HUDEP-2 (cell line): Measurements from ENCODE around the gene SYTL2.

Experiments
- DNase-seq, 76 experiments: peaks; one replicate each; lab custom pipeline; 2025; ENCODE audit not compliant: unreplicated experiment in 76 of 76; lab: John Stamatoyannopoulos, UW

SYTL2 gene

DNA sequence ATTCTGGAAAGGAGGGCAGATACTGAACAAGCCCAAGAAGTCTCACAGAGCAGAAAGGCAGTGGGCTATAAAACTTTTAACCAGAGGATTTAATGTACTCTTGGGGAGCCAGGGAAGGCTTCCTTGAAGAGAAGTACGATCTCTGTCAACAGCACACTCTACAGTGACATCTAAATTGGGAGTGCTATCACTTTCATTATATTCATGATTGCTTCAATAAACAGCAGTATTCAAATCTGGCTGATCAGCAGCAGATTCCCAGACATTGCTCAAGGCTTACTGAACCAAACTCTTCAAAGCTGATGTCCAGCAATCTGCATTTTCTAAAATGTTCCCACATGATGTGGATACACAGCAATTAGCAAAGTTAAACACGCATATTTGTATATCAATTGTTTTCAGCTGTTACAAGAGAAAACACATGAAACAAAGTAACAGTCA lies 44.2 kb downstream of the SYTL2 start:
- no peak for DNase-seq

DNA sequence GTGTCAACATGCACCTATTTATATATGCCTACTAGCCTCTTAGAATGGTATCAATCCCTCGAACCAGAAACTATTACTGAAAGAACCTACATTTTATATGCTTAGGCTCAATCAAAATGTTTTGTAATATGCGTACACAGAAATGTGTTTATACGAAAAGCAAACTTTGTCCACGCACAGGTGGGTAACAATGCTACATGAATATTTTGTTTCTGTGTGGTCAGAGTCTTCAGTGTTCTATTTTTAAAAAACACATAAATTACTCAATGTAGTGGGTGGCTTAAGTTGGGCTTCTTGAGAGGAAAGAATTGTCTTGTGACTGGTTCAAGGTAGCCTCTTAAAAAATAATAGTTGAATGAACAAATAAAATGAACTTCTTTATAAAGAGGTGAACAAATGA lies 46.1 kb downstream of the SYTL2 start:
- DNase-seq, result no peak

DNA sequence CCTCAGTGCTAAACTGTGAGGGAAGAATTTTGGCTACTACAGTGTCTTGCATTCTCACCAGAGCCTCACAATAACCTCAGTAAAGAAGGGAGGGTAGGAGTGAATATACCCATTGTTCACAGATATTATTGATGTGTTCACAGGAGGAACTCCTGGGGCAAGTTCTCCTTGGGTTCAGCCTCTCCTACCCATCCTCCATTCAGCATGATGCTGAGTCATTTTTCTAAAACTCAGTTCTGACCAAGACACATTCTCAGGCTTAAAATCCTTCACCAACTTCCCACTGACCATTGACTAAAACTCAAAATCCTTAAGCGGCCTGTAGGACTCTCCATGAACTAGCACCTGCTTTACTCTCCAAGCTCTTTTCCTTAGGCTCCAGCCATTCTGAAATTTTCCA lies 48.7 kb downstream of the SYTL2 start:
- no peak for DNase-seq

DNA sequence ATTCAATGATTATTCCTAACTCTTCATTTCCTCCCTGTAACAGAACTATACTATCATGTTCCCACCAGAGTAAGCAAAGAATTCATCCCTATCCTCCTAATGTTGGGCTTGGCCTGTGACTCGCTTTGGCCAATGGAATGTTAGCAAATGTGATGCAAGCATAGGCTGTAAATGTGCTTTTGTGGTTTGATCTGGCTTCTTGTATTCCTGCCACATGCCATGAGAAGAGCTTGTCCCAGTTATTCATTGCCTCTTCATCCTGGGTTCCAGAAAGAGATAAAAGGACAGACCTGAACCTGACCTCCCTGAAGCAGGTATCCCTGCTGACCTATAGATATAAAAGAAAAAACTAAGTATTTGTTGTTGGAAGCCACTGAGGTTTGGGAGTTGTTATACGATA lies 51.0 kb downstream of the SYTL2 start:
- DNase-seq, result no peak

DNA sequence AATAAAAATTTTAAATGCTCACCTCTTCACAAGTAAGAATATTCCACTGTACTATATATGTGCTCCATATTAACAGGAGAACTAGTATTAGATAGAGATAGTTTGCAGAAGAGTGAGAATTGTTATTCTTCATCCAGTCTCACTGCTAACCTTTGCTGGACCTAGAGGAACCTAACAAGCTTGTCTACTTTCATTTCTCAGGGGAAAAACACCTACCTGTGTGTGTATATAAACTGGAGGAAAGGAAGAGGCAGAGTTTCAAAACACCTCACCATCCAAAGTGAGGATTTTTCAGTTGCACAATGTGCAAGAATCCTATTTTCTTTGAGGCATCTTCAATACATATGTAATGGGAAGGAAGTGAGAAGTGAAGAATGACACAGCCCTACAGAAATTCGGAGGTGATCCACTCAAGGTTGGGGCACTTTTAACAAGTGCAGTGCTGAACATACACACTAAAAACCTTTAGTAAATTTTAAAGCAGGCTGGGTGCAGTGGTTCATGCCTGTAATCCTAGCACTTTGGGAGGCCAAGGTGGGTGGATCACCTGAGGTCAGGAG lies 52.4 kb downstream of the SYTL2 start:
- no peak for DNase-seq

DNA sequence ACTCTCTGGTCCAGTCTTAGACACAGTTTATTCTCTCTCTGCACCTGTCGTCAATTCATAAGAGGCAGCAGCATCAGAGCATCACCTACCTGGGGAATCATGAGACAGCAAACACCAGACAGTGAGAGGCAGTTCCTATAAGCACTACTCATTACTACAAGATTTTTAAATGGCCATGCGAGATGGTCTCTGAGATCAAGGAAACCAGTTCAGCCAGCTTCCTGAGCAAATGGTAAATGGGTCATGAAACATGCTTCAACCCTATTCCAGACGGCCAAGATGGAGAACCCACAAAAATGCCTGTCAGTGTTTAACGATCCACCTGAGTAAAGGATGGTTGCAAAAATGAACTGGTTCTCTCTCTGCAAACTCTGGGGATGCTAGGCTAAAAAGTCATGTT lies 52.9 kb downstream of the SYTL2 start:
- DNase-seq, result no peak

DNA sequence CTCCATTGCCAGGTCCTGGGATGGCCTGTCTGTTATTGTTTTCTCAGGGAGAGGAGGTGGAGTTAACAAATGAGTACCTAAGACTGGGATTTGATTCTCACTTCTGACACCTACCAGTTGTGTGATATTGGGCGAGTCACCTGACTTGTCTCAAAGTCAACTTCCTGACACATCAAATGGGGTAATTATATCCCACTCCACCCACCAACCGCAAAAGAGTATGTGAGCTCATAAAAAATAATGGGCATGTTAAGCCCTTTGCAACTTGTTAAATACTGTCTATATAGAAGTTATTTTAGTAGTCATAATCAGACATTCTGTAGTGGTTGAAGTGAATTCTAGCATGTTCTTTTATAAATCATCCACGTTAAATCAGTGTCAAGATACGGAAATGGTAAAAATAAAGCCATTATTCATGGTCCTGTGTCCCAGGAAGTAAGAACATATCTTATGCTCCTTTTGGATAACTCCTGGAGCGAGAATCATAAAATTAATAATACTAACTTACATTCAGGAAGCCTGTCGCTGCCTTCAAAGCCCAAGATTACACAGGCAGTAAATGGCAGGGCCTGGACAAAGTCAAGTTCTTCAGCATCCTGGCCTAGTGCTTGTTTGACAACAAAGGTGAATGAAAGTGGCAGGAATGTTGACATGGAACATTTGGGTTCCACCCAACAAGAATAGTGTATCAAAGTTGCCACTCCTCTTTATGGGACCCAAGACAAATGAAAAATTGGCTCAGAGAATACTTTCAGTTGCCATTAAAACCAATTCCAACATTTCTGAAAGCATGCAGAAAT lies 54.3 kb downstream of the SYTL2 start:
- DNase-seq, result no peak

DNA sequence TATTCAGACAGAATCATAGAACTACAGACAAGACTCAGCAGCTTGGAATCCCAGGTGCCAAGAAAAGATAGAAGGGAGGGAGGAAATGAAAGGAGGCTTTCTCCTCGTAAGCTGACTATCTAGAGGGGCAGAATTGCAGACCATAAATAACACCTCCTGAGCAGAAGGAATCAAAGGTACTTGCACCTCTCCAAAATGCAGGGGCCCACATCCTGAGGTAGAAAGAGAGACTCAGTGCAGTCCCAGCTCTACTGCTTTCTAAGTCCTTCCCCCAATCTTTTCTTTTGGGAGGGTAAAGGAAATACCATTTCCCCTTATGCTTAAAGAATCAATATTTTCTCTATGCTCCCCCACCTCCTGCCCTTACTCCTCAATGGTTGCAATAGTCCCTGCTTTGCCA lies 55.2 kb downstream of the SYTL2 start:
- DNase-seq, result no peak

DNA sequence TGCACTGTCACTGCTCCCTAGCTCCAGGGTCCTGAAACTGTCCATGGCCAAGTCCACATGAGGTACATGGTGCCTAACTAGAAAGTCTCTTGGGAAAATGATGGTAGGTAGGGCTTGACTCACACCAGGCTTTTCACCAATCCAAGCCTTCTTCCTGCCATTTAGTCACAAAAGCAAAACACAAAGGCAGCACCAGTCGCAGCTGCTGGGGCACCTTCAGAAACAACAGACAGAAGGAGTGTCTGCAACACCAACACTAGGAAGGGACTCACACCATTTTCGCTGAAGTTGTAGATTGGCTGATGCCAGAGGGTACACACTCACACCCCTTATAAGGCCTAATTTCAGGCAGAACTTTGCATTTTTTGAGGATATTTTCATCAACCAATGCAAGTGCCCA lies 55.7 kb downstream of the SYTL2 start:
- DNase-seq, result no peak

DNA sequence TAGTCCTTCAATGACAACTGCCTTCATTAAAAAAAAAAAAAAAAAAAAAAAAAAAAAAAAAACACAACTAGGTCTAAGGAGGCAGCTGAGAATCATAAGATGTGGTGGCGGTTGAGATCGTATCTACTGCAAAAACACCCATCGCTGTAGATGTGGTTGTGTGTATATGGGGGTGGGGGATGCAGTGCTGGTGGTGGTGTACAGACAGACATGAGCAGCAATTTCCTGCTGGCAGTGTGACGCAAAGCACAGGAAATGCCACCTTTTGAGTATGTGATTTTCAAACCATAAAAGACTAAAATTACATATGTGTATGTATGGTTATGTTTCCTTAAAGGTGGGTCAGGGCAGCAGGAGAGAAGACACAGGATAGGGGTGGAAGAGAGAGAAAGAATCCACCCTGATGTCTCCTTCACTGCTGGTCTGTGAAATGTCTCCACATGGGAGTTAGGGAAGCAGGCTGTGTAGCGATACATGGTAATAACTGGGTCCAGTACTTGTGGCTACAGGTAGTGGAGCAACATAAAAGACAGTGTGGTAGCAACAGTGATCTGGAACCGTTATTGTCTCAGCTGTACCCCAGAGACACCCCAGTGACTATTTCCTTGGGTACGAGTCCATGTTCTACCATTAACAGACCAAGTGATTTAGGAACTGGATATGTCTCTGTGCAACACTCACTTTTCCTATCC lies 57.9 kb downstream of the SYTL2 start:
- DNase-seq, result peak in 38 of 76 experiments; percentile 2 to 69 (median 23)

DNA sequence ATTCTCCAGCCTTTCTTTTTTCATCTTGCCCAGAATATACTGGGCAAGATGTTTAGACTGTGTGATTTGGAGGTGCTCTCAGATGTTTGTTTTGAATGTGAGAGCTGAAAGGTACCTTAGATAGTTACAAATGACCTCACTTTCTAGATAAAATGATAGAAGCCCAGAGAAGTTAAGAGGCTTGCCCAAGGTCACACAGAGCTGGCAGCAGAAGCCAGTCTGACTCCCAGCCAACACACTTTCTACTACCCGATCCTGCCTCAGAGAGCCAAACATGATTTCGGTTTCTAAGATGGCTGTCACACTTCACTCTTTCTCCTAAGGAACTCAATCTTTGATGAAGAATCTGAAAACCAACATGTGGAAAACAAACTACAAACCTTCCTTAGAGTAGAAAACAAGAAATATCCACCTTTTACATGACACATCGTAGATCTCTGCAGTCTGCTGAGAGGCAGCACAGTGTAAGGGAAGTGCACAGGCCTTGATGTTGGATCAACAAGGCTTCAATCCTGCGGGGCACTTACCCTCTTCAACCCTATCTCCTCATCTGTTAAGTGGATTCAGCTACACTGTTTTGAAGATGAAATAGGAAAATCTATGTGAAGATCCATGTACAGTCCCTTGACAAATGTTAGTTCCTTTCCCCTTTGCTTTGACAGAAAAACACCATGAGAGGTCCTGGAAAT lies 58.6 kb downstream of the SYTL2 start:
- peak in 3 of 76 experiments; percentile 36 to 47 (median 36) for DNase-seq

DNA sequence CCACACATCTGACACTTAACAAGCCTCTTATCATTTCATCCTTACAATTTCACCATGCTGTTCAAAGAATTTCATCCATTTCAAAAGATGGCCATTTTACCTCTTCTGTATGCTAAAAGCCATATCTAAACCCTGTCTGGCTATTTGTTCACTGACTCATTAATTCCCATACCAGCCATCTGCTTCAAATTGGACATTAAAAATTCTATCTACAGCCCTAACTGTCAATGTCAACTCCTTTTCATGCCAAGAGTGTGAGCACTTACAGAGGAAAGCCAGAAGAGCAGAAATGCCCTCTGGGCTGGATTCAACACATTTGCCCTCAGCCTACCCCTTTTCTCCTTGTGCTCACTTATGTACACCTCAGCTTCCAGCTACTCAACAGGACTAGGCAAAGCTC lies 59.2 kb downstream of the SYTL2 start:
- no peak for DNase-seq

DNA sequence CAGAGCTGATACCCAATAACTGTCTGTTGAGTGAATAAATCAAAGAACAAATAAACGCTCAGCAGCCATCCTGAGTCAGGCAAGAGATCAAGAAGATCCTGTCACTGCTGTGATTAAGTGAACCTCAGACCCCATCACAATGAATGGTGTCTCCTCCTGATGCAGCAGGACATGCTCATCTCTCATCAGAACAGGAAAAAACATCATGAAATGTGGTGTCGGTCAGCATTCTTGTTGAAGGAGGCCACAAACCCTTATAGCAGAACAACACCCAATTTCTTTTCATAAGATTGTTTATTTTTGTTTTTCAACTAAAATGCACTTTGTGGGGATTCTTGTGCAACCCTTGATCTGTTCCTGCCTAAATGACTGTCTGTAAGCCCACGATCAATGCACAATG lies 60.3 kb downstream of the SYTL2 start:
- DNase-seq, result no peak

DNA sequence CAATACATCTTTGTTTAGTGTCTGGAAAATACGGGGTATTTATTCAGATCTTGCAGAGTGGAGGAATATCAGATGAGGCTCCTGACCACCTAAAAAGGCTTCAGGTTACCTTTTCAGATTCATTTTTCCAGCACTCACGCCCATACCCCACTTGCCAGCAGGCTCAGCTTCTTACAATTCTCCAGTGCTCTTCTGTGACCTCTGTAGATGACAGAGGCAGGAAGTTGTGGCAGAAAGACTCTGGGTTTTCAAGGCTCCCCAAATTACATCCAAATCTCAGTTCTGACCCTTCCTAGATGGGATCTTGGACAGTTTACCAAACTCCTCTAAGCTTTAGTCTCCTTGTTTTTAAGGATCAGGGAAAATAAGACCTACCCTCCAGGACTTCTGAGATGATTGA lies 61.1 kb downstream of the SYTL2 start:
- DNase-seq, result no peak

DNA sequence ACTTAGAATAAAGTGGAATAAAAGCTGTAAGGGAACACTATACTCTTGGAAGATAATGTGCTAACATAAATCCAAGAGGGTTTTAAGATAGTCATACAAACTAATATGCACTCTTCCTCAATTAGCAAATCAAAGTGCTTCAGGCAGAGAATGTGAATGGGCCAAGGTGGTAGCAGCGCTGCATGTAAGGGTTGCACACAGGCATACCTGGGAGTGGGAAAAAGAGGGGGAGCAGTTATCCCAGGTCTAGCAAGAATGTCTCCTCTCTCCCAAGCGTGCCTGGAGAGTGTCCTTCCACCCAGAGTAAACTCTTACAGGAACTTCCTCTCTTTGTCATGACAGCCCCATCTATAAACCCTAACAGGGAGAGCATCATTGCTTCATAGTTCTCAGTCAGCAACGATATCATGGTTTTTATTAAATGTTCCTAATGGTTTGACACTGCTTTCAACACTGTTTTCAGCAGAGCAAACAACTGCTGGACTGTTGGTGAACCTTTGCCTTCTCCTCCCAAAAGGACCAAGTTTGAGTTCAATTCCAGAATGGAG lies 61.6 kb downstream of the SYTL2 start:
- DNase-seq, result no peak

DNA sequence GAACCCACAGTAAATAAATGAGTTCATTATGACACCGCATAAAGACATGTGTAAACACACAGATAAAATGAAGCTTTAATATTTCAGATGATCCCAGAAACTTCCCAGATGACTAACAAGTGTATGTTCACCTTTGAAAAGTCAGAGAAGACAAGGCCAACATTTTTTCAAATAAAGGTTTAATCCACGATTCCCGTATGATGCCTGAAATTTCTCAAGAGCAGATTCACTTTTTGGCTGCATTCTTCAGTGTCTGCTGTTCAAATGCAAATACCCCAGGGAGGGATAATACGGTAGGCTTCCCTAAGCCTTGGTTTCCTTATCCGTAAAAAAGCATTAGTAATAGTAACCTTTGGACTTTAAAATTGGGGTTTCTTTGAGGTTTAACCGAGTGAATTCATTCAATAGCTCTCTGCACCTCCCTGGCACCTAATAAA lies 62.5 kb downstream of the SYTL2 start:
- DNase-seq, result no peak

DNA sequence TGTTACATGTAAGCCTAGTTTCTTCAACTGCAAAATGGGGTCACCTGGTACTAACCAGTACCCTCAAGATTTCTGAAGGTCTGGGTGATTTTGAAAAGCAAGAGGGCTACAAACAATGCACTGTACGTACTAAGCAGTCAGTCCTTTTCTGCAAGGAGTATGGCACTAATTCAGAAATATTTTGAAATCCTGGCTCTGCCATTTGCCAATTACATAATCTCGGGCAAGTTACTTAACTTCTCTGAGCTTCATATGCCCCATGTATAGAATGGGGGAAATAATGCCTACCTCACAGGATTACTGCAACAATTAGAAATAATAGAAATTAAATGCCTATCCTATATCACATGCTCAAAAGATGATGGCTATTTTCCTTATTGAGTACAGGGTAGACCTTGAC lies 64.3 kb downstream of the SYTL2 start:
- no peak for DNase-seq

DNA sequence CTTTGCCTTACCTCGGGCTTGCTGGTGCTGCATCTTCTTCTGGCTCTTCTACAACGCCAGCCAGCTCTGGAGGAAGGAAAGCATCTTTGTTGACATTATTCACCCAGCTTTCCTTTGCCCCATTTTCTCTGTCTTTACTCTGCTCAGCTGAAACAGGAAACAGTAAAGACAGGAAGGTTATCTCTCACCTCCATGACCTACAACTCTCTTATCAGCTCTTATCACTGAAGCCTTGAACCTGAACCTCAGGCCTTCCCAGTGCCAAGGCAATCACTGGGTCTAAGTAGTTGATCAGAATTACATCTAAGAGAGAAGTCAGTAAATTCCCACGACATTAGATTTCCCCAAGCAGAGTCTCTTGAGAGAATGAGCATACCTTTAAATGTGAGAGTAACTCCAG lies 65.3 kb downstream of the SYTL2 start:
- no peak for DNase-seq

DNA sequence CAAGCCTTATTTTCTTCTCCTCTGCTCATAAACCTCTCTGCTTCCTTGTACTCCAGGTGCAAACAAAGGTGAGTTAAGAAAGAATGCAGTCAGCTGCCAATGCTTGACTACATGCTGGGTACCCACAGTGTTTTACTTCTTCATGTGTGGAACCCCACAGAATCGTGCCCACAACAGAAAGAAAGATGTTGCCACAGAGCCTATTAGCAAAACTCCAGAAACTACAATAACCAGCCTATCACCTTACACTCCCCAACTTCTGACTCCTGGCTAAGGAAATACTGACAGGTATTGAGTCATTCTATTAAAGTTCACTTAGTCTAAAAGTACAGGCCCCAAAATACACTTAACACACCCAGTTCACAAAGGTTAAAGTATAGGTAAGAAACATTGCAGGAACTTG lies 68.1 kb downstream of the SYTL2 start:
- DNase-seq, result no peak

DNA sequence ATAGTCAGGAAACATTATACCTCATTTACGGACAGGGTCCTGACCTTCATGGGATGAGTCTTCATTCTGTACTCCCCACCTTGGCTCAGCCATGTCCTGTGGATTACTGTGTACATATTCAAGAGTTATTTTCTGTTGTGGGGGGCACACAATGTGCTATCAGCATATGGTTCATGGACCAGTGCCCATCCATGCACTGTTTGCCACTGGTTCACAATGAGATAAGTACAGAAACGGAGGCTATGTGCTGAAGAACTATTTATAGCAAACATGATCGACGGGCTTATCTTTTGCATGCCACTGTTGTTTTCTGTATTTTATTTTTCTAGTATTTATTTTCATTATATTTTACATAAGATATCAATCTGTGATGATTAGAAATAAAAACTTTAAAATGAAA lies 68.6 kb downstream of the SYTL2 start:
- no peak for DNase-seq
